SK-N-MC (cell line): ENCODE data around the gene FAM111A.

Experiments
- EZH2 ChIP-seq: fragments of 200-600 bp; sonication (generic); IDR thresholded peaks from one replicate; pipeline ENCODE4 v1.6.1; 2017; ENCODE audit warnings: antibody characterized with exemption
- POLR2AphosphoS5 ChIP-seq: IDR thresholded peaks from 2 replicates; pipeline ENCODE4 v1.6.1; 2012; ENCODE audit warnings: mild to moderate bottlenecking, low read depth, low read length, borderline replicate concordance

GRCh38 chr11:59192446-59193020 is 49.9 kb downstream of the FAM111A start:
- TF ChIP-seq POLR2AphosphoS5, result no peak
- no peak for TF ChIP-seq EZH2
